Testis (tissue), 2 donors: Measurements from ENCODE around the gene DNAJB14.

Experiments used
- POLR2A ChIP-seq: fragments of 450-650 bp; IDR thresholded peaks from one replicate; pipeline ENCODE4 v1.6.1; 2017; ENCODE audit warnings: antibody characterized with exemption, mild to moderate bottlenecking, moderate library complexity
- TF ChIP-seq, protein P1 (sequence below), 3 experiments: fragments of 450-650 bp in 2 of 3; fragments of 200-600 bp in 1 of 3; sonication (generic) in 1 of 3; IDR thresholded peaks; one replicate each; pipeline ENCODE4 v1.5.1; 2016 to 2019; ENCODE audit warnings: antibody characterized with exemption in 3 of 3, mild to moderate bottlenecking in 2 of 3, moderate library complexity in 1 of 3

DNA sequence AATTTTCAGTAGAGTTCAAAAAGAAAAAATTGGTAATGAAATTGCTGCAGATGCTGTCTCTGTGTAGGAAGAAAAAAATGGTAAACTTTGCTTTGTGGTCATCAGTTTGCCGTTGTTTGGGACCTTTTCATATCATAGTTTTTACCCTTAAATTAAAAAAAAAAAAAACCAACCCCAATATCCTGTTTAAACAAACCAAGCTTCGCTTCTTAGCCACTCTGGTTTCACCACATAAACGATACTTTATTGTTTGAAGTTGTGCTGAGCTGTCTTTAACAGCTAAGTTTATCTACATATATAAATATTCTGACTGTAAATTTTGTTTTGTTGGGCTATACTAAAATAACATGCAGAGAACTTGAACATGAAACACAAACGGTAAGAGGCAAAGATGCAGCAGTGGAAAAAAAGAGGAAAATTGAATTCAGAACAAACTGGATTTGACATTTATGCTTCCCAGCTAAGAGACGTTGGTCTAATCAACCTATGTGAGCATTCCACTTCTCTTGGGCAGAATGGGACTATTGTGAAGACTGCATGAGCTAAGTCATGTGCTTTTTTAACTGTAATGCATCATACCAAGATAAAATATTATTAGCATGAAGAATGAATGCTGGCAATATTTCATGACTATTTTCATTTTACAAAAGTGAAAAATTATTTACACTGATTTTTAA is 19.4 kb upstream of the DNAJB14 start:
- TF ChIP-seq, protein P1, sequence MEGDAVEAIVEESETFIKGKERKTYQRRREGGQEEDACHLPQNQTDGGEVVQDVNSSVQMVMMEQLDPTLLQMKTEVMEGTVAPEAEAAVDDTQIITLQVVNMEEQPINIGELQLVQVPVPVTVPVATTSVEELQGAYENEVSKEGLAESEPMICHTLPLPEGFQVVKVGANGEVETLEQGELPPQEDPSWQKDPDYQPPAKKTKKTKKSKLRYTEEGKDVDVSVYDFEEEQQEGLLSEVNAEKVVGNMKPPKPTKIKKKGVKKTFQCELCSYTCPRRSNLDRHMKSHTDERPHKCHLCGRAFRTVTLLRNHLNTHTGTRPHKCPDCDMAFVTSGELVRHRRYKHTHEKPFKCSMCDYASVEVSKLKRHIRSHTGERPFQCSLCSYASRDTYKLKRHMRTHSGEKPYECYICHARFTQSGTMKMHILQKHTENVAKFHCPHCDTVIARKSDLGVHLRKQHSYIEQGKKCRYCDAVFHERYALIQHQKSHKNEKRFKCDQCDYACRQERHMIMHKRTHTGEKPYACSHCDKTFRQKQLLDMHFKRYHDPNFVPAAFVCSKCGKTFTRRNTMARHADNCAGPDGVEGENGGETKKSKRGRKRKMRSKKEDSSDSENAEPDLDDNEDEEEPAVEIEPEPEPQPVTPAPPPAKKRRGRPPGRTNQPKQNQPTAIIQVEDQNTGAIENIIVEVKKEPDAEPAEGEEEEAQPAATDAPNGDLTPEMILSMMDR (IDR thresholded peaks at IDR 0.05), result no peak
- no peak for TF ChIP-seq POLR2A
